Small intestine (tissue), 7 donors: Measurements from ENCODE around the gene SMIM20. TPM values are rescaled to one million over a fixed set of nuclear protein-coding genes. Genes with fewer than 3 reads are reported as not detected.

Experiments
- DNase-seq, 2 donors: peaks; one replicate each; pipeline versions ENCODE4 v3.0.0 to v3.0.0-alpha.2; 2013
- FAIRE-seq: peaks from 2 replicates; lab custom pipeline; 2012; peaks lifted over from hg19 to GRCh38; lab: Jason Lieb, UNC
- H3K27ac ChIP-seq, 3 donors: one replicate each; pipeline ENCODE4 v1.5.1; 2013; ENCODE audit warnings: low read length in 2 of 3, mild to moderate bottlenecking in 2 of 3, control low read depth in 1 of 3, inconsistent platforms in 1 of 3, low read depth in 1 of 3, moderate library complexity in 1 of 3
- H3K27me3 ChIP-seq, 3 donors: one replicate each; pipeline ENCODE4 v1.6.1; 2013; ENCODE audit warnings: low read length in 3 of 3, inconsistent platforms in 1 of 3; ENCODE audit not compliant: control insufficient read depth in 3 of 3, insufficient read depth in 3 of 3
- H3K36me3 ChIP-seq, 3 donors: one replicate each; pipeline ENCODE4 v1.6.1; 2013; ENCODE audit warnings: low read length in 3 of 3, inconsistent platforms in 1 of 3, low read depth in 1 of 3, mild to moderate bottlenecking in 1 of 3, moderate library complexity in 1 of 3; ENCODE audit not compliant: control insufficient read depth in 3 of 3, insufficient read depth in 2 of 3
- H3K4me1 ChIP-seq, 3 donors: one replicate each; pipeline ENCODE4 v1.6.1; 2013; ENCODE audit warnings: low read length in 2 of 3, inconsistent platforms in 1 of 3, low read depth in 1 of 3, mild to moderate bottlenecking in 1 of 3, moderate library complexity in 1 of 3; ENCODE audit not compliant: control insufficient read depth in 3 of 3, insufficient read depth in 2 of 3
- H3K4me3 ChIP-seq, 3 donors: one replicate each; pipeline ENCODE4 v1.5.1; 2013; ENCODE audit warnings: low read length in 3 of 3, control low read depth in 1 of 3, inconsistent platforms in 1 of 3, low read depth in 1 of 3, mild to moderate bottlenecking in 1 of 3, moderate library complexity in 1 of 3
- H3K9me3 ChIP-seq, 2 donors: one replicate each; pipeline ENCODE4 v1.6.1; 2013; ENCODE audit warnings: low read depth in 1 of 2, low read length in 1 of 2; ENCODE audit not compliant: control insufficient read depth in 2 of 2, insufficient read depth in 1 of 2
- WGBS, 3 donors: extraction: QIAGEN DNeasy Blood & Tissue Kit; methylation state at CpG; one replicate each; pipeline ENCODE4 v1.1.7; 2013; 5-methylcytosine and 5-hydroxymethylcytosine counted together
- polyA plus RNA-seq, 4 donors: library from polyadenylated mRNA; stranded (reverse) in 3 of 4; unstranded in 1 of 4; fragments of 200-250 nt in 3 of 4; fragments of 120-200 nt in 1 of 4; gene quantifications; one replicate each; pipeline versions ENCODE4 v1.2.1 to v1.2.3, GENCODE V29; 2013
- donor health status: healthy with polysubstance abuse.
- donor health status: control.
- donor health status: control.
- donor health status: Bipolar disorder and iron deficiency.
- donor health status: healthy.

SMIM20 gene
- polyA plus RNA-seq, 4 donors = 50.1 to 101 (median 75.5) TPM

DNA sequence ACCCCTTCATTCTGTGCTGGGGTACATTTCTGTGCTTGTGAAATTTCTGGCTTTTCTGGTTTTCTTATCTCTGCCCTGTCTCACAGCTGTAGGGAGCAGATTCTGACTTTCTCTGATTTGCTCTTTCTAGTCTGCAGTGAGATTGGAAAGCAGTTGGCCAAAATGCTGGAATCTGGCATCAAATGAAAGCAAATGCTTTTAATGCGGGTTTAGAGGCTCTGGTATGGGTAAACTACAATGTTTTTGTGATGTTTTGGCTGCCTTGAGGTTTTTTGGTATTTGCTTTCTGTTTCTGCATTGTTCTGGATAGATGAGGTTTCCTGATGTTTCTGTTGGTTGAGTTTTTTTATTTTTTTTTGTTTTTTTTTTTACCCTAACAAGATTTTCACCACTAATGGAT, 23.8 kb downstream of the SMIM20 start:
- H3K4me1 ChIP-seq = no peaks in the 10 kb centered on the region
- 36 to 42% (median 39%) methylated on average over 1 of the region's 1 CpG for WGBS, 3 donors
- FAIRE-seq = no peak
- no peaks in the 10 kb centered on the region for H3K9me3 ChIP-seq
- no peak overlapping the region for H3K27ac ChIP-seq
- DNase-seq = no peak
- H3K36me3 ChIP-seq = no peaks in the 10 kb centered on the region
- no peak overlapping the region for H3K4me3 ChIP-seq
- no peaks in the 10 kb centered on the region for H3K27me3 ChIP-seq

DNA sequence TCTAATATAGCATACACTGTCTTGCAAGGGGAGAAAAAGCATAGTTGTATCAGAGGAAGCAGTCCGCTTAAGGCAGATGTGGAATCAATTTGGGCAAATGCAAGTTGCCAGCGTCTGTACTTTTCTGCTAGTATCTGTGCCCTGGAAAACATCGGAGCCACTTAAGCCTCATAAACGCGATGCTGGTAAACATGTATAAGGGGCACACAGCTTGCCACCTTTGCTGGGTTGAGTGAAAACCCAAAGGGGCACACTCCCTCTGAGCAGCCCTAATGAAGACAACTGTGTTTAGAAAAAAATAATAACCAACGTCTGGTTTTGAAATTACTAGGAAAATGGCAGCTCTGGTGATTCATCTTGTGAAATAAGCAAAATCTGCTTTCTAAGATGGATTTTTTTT, 24.3 kb downstream of the SMIM20 start:
- H3K9me3 ChIP-seq = no peaks in the 10 kb centered on the region
- no peaks in the 10 kb centered on the region for H3K36me3 ChIP-seq
- WGBS, 3 donors = 64 to 87% (median 67%) methylated on average over 6 of the region's 6 CpGs
- H3K4me3 ChIP-seq = no peak overlapping the region
- no peaks in the 10 kb centered on the region for H3K4me1 ChIP-seq
- no peaks in the 10 kb centered on the region for H3K27me3 ChIP-seq
- H3K27ac ChIP-seq = no peak overlapping the region
- no peak for DNase-seq
- FAIRE-seq = no peak

DNA sequence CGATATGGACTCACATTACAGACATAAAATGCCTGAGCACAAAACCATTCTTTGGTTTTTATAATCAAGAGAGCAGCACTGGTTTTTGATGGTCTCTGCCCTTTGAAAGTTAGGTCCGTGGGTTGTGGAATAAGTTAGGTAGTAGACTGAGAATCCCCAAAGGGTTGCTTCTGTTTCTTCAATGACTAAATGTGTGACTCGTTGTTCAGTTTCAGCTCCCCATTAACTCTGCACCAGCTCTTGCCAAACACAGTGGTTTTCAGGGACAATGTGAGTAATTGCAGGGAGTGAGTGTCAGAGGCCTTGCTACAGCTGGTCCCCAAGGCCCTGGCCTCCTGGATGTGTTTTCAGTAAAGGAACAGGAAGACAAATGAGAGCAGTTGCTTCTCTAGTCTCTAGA, 24.8 kb downstream of the SMIM20 start:
- 51 to 74% (median 66%) methylated on average over 3 of the region's 3 CpGs for WGBS, 3 donors
- no peaks in the 10 kb centered on the region for H3K27me3 ChIP-seq
- no peaks in the 10 kb centered on the region for H3K36me3 ChIP-seq
- H3K9me3 ChIP-seq = no peaks in the 10 kb centered on the region
- no peak for DNase-seq
- no peak overlapping the region for H3K27ac ChIP-seq
- FAIRE-seq = no peak
- no peak overlapping the region for H3K4me3 ChIP-seq
- no peaks in the 10 kb centered on the region for H3K4me1 ChIP-seq

DNA sequence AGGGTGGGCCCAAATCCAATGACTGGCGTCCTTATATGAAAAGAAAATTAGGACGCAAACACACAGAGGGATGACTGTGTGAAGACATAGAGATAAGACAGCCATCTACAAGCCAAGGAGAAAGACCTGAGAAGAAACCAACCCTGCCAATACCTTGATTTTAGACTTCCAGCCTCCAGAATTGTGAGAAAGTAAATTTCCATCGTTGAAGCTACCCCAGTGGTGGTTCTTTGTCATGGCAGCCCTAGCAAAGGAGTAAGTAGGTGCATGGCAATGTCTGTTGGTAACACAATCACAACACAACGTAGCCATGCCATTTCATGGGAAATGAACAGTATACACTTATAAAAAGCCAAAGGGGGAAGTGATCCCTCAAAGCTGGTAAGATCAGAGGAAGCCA, 25.3 kb downstream of the SMIM20 start:
- no peak for FAIRE-seq
- 81 to 88% (median 82%) methylated on average over 4 of the region's 4 CpGs for WGBS, 3 donors

DNA sequence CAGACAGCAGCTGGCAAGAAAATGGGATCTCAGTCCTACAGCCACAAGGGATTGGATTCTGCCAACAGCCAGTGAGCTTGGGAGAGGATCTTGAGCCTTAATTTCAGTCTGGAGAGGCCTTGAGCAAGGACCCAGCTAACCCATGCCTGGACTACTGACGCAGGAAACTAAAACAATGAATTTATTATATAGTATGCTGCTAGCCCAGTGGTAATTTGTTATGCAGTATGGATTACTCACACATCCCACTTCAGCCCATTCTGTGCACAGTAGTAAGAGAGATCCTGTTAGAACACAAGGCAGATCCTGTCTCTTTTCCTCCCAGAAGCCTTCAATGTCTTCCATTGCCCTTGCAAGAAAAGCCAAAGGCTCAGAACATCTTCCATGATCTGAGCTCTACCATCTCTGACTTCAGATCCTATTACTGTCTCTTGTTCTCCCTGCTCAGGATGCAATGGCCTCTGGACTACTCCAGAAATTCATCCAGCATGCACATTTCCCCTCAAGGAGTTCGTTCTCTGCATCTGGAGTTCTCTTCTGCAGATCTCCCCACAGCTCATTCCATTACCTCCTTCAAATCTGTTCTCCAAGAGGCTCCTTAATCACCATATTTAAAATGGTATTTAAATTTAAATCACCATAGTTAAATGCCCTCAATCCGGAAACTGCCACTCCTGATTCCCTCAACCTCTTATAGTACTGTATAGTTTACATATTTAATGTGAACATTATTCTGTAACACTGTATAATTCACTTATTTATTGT, 27.6 kb downstream of the SMIM20 start:
- H3K36me3 ChIP-seq = no peaks in the 10 kb centered on the region
- 90 to 93% (median 91%) methylated on average over 3 of the region's 3 CpGs for WGBS, 3 donors
- peaks cover 0 to 2% of the 10 kb centered on the region in 2 donors for H3K9me3 ChIP-seq
- H3K27me3 ChIP-seq = no peaks in the 10 kb centered on the region
- H3K27ac ChIP-seq = no peak overlapping the region
- FAIRE-seq = no peak
- H3K4me1 ChIP-seq = no peaks in the 10 kb centered on the region
- no peak overlapping the region for H3K4me3 ChIP-seq
- no peak for DNase-seq

More for the DNA sequence above, 25.3 kb downstream of the SMIM20 start:
- Histone ChIP-seq H3K27me3 (no peaks in the 10 kb centered on the region), H3K9me3 (no peaks in the 10 kb centered on the region), H3K4me1 (no peaks in the 10 kb centered on the region), H3K4me3 (no peak overlapping the region), H3K36me3 (no peaks in the 10 kb centered on the region), H3K27ac (no peak overlapping the region)
- no peak for DNase-seq

DNA sequence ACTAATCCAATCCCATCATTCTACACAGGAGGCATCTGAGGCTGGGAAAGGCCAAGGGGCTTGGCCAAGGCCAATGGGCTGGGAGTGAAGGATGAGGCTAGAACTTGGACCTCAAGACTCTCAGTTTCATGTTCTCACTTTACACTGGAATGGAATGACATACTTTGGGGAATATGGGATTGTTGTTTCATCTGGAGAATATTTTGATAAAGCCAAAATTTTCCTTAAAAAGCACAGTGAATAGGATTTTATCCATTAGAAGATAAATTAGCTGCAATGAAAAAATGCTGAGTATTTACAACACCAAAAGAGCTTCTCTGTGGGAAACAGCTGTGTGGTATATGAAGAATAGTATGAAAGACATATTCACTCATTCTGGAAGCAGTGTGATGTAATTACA, 29.3 kb downstream of the SMIM20 start:
- no peak overlapping the region for H3K4me3 ChIP-seq
- H3K4me1 ChIP-seq = no peaks in the 10 kb centered on the region
- H3K9me3 ChIP-seq = peaks cover 0 to 2% of the 10 kb centered on the region in 2 donors
- H3K27me3 ChIP-seq = no peaks in the 10 kb centered on the region
- no peak overlapping the region for H3K27ac ChIP-seq
- no peak for DNase-seq
- no peaks in the 10 kb centered on the region for H3K36me3 ChIP-seq
- no peak for FAIRE-seq

DNA sequence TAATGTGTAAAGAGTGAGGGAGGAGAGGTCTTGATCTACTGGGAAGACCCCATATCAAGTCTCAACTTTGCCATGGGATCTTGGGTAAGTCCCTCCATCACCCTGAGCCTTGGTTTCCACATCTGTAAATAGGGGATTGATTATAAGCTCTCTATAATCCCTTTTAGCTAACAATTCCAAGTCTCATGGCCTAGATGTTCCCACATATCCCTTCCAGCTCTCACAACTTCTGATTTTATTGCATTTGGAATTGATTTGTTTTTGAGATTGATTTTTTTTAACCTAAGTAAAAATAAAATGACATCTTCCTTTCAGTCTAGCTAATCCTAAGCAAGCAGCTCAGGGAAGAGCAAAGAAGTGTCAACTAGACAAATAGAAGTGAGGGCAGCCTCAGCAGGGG, 29.8 kb downstream of the SMIM20 start:
- peaks cover 0 to 2% of the 10 kb centered on the region in 2 donors for H3K9me3 ChIP-seq
- peaks cover 0 to 2% (median 0%) of the 10 kb centered on the region in 3 donors for H3K4me1 ChIP-seq
- FAIRE-seq (no peak), DNase-seq (no peak)
- no peaks in the 10 kb centered on the region for H3K27me3 ChIP-seq
- no peak overlapping the region for H3K4me3 ChIP-seq
- no peak overlapping the region for H3K27ac ChIP-seq
- H3K36me3 ChIP-seq = no peaks in the 10 kb centered on the region

DNA sequence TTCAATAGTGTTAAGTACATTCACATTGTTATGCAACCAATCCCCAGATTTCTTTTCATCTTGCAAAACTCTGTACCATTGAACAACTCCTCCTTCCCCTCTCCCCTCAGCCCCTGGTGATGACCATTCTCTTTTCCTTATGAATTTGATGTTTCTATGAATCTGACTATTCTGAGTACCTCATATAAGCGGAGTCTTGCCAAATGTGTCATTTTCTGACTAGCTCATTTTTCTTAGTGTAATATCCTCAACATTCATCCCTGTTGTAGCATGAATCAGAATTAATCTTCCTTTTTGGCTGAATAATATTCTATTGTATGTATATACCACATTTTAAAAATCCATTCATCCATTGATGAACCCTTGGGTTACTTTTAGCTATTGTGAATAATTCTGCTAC, 34.0 kb downstream of the SMIM20 start:
- no peak for FAIRE-seq
- Histone ChIP-seq H3K27me3 (no peaks in the 10 kb centered on the region), H3K4me3 (no peak overlapping the region), H3K36me3 (no peaks in the 10 kb centered on the region), H3K27ac (no peak overlapping the region), H3K4me1 (peaks cover 0 to 26% (median 5%) of the 10 kb centered on the region in 3 donors), H3K9me3 (peaks cover 0 to 5% of the 10 kb centered on the region in 2 donors)
- no peak for DNase-seq
- 90 to 100% (median 97%) methylated on average over 1 of the region's 1 CpG for WGBS, 3 donors
